Esophagus muscularis mucosa (tissue), 4 donors: ENCODE measurements around the gene PSD4. TPM values are rescaled to one million over a fixed set of nuclear protein-coding genes. Genes with fewer than 3 reads are reported as not detected.

ENCODE experiments used
- DNase-seq: peaks from one replicate; pipeline ENCODE4 v3.0.0-alpha.2; 2017; ENCODE audit errors: extremely low spot score
- H3K27ac ChIP-seq, 4 donors: fragments of 200-600 bp; sonication (generic); replicated peaks in 1 of 4; 1 replicate in 3 of 4; 2 replicates in 1 of 4; pipeline ENCODE4 v1.5.1; 2016 to 2019; ENCODE audit warnings: mild to moderate bottlenecking in 1 of 4
- H3K27me3 ChIP-seq, 4 donors: fragments of 200-600 bp; sonication (generic); one replicate each; pipeline versions ENCODE4 v1.5.1 to v1.6.0; 2016 to 2019
- H3K36me3 ChIP-seq, 4 donors: fragments of 200-600 bp; sonication (generic); one replicate each; pipeline ENCODE4 v1.5.1; 2016 to 2019
- H3K4me1 ChIP-seq, 4 donors: fragments of 200-600 bp; sonication (generic); one replicate each; pipeline ENCODE4 v1.5.1; 2016 to 2019
- H3K4me3 ChIP-seq, 4 donors: fragments of 200-600 bp; sonication (generic); 1 replicate in 2 of 4; 2 replicates in 2 of 4; pipeline ENCODE4 v1.5.1; 2016 to 2019; ENCODE audit warnings: mild to moderate bottlenecking in 4 of 4, moderate library complexity in 1 of 4
- H3K9me3 ChIP-seq, 4 donors: fragments of 200-600 bp; sonication (generic); 1 replicate in 3 of 4; 2 replicates in 1 of 4; pipeline ENCODE4 v1.5.1; 2016 to 2019
- CTCF ChIP-seq, 3 experiments: fragments of 200-600 bp in 2 of 3; fragments of 450-650 bp in 1 of 3; sonication (generic) in 2 of 3; IDR thresholded peaks; one replicate each; pipeline ENCODE4 v1.5.1; 2017 to 2019; ENCODE audit warnings: antibody characterized with exemption in 3 of 3, mild to moderate bottlenecking in 2 of 3, moderate library complexity in 1 of 3
- EP300 ChIP-seq: sonication (generic); formaldehyde crosslinking; IDR thresholded peaks from one replicate; pipeline ENCODE4 v1.6.1; 2017; ENCODE audit warnings: antibody characterized with exemption
- POLR2A ChIP-seq: fragments of 450-650 bp; IDR thresholded peaks from one replicate; pipeline ENCODE4 v1.6.1; 2017; ENCODE audit warnings: antibody characterized with exemption, moderate library complexity, mild to moderate bottlenecking, low read depth
- POLR2AphosphoS5 ChIP-seq, 2 donors: sonication (generic); formaldehyde crosslinking; IDR thresholded peaks; one replicate each; pipeline ENCODE4 v1.6.1; 2017; ENCODE audit warnings: antibody characterized with exemption in 2 of 2
- WGBS: methylation state at CpG from one replicate; pipeline ENCODE4 v1.1.5; 2018; 5-methylcytosine and 5-hydroxymethylcytosine counted together
- intact Hi-C: fragments of 100-400 bp; cut with DNase I; formaldehyde crosslinking; loops from one replicate; pipeline ENCODE4 v1.15.1; 2023
- total RNA-seq, 4 donors: library from RNA; depleted of rRNA; stranded (reverse); fragments of >200 nt; gene quantifications; one replicate each; pipeline versions ENCODE4 v1.1.0 to v1.2.1, GENCODE V29; 2016

The PSD4 gene
- total RNA-seq, 4 donors from 2014 or later, result 3.1 to 4.6 (median 3.6) TPM

GRCh38 chr2:113209646-113210171 lies 35.9 kb downstream of the PSD4 start:
- Histone ChIP-seq H3K4me3 (no peak overlapping the region), H3K27me3 (no peaks in the 10 kb centered on the region), H3K27ac (peak overlapping the region in 2 of 4 donors; percentile 50 to 61), H3K36me3 (no peaks in the 10 kb centered on the region), H3K9me3 (no peaks in the 10 kb centered on the region), H3K4me1 (peaks cover 27 to 46% (median 41%) of the 10 kb centered on the region in 4 donors)
- WGBS, result 76% methylated on average over 15 of the region's 15 CpGs
- DNase-seq, result no peak
- intact Hi-C loops, result no loop called here
- TF ChIP-seq POLR2AphosphoS5 (IDR thresholded peaks at IDR 0.05) (no peak), EP300 (no peak), POLR2A (no peak), CTCF (IDR thresholded peaks at IDR 0.05) (no peak)

GRCh38 chr2:113211226-113212105 lies 37.7 kb downstream of the PSD4 start:
- H3K9me3 ChIP-seq, result no peaks in the 10 kb centered on the region
- peaks cover 27 to 46% (median 43%) of the 10 kb centered on the region in 4 donors for H3K4me1 ChIP-seq
- H3K27ac ChIP-seq, result peak overlapping the region; percentile 60 to 68 (median 66)
- TF ChIP-seq EP300, result no peak
- TF ChIP-seq POLR2AphosphoS5 (IDR thresholded peaks at IDR 0.05), result peak; percentile 19 to 35
- DNase-seq, result no peak
- H3K4me3 ChIP-seq, result peak overlapping the region in 3 of 4 donors; percentile 9 to 13 (median 12)
- WGBS, result 60% methylated on average over 12 of the region's 13 CpGs
- no peaks in the 10 kb centered on the region for H3K36me3 ChIP-seq
- H3K27me3 ChIP-seq, result no peaks in the 10 kb centered on the region
- intact Hi-C loops, result no loop called here

GRCh38 chr2:113212245-113213060 lies 38.7 kb downstream of the PSD4 start:
- TF ChIP-seq CTCF (IDR thresholded peaks at IDR 0.05) (no peak), POLR2AphosphoS5 (IDR thresholded peaks at IDR 0.05) (peak in 1 of 2 donors; percentile 8)
- peak overlapping the region; percentile 60 to 68 (median 66) for H3K27ac ChIP-seq
- 20% methylated on average over 21 of the region's 26 CpGs for WGBS
- no peaks in the 10 kb centered on the region for H3K36me3 ChIP-seq
- H3K4me3 ChIP-seq, result peak overlapping the region; percentile 9 to 24 (median 15)
- intact Hi-C loops, result no loop called here
- no peak for DNase-seq
- H3K9me3 ChIP-seq, result no peaks in the 10 kb centered on the region
- peaks cover 27 to 56% (median 52%) of the 10 kb centered on the region in 4 donors for H3K4me1 ChIP-seq
- no peaks in the 10 kb centered on the region for H3K27me3 ChIP-seq

GRCh38 chr2:113213061-113213930 lies 39.5 kb downstream of the PSD4 start:
- no peak overlapping the region for H3K4me3 ChIP-seq
- H3K27me3 ChIP-seq, result no peaks in the 10 kb centered on the region
- TF ChIP-seq EP300 (no peak), CTCF (IDR thresholded peaks at IDR 0.05) (no peak)
- intact Hi-C loops, result no loop called here
- H3K27ac ChIP-seq, result peak overlapping the region; percentile 60 to 68 (median 66)
- 95% methylated on average over 12 of the region's 14 CpGs for WGBS
- H3K36me3 ChIP-seq, result no peaks in the 10 kb centered on the region
- H3K9me3 ChIP-seq, result no peaks in the 10 kb centered on the region
- peaks cover 32 to 64% (median 60%) of the 10 kb centered on the region in 4 donors for H3K4me1 ChIP-seq
- DNase-seq, result no peak
